ENCODE results near the gene CD200R1.

- TF ChIP-seq EZH2phosphoT487 (IDR thresholded peaks at IDR 0.05; ENCODE audit: insufficient read depth, low read depth), result no peak
- TF ChIP-seq EZH2 (IDR thresholded peaks at IDR 0.05; ENCODE audit: insufficient read depth, poor library complexity, severe bottlenecking), result no peak
Measured at GRCh38 chr3:113021471-113021870, 46.6 kb upstream of the CD200R1 start.

All from GM23248 (cell line).